H4 (cell line): ENCODE measurements around the gene RNF157. TPM values are rescaled to one million over a fixed set of nuclear protein-coding genes. Genes with fewer than 3 reads are reported as not detected.
A peak's percentile ranks its signal among the peaks of the same experiment; 100 is the strongest.

Source experiments
- DNase-seq: peaks from one replicate; pipeline ENCODE4 v3.0.0-alpha.2; 2015; ENCODE audit warnings: low spot score
- total RNA-seq: library from RNA; depleted of rRNA; stranded (reverse); fragments of >200 nt; shearing (Covaris generic); gene quantifications from 2 replicates; pipeline ENCODE4 v1.2.3, GENCODE V29; 2014

The RNF157 gene
- total RNA-seq, 1 experiment from 2014 or later, result 7.8 TPM

- no peak for DNase-seq
These were observed 116.3 kb downstream of the RNF157 start for GRCh38 chr17:76123749-76124581.

DNA sequence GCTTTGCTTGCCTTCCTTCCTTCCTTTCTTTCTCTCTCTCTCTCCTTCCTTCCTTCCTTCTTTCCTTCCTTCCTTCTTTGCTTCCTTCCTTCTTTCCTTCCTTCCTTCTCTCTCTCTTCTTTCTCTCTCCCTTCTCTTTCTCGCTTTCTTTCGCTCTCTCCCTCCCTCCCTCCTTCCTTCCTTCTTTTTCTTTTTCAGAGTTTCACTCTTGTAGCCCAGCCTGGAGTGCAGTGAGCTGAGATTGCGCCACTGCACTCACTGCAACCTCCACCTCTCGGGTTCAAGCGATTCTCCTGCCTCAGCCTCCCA lies 117.1 kb downstream of the RNF157 start:
- no peak for DNase-seq

DNA sequence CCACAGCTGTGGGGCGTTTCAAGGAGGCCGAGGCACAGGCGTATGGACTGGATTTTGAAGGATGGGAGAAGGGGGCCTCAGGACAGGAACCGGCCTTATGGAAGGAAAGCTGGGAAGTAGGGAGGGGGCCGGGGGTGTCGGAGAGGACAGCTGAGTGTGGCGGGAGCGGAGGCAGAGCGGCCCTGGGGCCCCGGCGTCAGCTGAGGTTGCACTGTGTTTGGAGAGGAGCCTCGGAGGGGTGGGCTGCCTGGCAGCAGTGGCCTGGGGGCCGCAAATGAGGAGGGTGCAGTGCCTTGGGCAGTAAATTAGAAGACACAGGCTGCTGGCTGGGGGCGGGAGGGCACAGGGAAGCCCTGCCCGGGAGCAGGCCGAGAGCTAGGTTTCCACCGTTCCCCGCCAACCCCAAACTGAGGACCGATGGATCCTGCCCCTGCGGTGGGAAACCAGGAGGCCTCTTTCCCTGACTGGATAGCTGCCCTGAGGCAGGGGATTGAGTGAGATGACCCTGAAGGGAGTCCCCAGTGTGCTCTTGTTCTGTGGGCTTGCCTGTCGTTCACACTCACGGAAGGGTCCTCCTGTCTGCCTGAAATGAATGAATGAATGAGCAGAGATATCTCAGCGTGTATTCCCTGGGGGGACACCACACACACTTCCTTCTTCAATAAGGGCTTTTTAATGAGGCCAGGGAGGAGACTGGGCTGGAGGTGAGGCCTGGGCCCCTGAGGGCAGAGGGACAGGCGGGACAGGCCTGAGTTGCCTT lies 117.7 kb downstream of the RNF157 start:
- no peak for DNase-seq

DNA sequence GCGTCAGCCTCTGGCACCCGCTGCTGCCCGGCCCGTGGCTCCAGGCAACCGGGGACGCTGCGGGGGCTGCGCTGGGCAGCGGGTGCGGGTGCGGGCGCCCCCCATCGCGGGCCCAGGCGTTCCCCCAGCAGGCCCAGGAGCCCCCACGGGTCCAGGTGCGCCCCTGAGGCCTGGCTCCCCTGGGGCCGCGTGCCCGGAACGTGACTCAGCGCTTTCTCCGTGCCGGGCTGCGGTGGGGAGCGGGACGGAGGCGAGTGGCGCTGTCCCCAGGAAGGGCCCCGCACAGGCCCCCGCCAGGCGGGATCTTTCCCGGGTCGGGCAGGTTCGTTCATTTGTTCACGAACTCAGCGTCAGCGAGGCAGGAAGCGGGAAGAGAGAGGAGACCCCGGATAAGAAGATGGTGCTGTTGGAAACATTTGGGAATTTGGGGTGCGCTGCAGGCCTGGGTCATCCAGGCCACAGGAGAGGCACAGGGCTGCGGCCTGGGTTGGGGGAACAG lies 118.3 kb downstream of the RNF157 start:
- DNase-seq, result no peak

DNA sequence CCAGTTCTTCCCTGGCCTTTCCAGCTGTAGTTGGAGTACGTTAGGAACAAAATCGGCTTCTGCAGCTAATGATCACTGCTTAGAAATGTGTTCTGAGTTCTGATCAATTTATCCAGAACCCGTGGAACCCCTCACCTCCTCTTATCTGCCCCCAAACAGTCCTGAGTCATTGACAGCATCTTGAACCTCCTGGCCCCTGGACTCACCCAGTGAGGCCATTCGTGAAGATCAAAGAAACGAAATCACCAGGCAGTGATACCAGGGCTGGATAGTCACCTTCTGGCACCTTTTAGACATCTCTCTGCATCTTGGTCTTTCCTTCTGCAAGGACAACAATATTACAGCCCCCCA lies 119.7 kb downstream of the RNF157 start:
- DNase-seq, result no peak

- DNase-seq, result no peak
These were observed 120.6 kb downstream of the RNF157 start for GRCh38 chr17:76119409-76120371.

DNA sequence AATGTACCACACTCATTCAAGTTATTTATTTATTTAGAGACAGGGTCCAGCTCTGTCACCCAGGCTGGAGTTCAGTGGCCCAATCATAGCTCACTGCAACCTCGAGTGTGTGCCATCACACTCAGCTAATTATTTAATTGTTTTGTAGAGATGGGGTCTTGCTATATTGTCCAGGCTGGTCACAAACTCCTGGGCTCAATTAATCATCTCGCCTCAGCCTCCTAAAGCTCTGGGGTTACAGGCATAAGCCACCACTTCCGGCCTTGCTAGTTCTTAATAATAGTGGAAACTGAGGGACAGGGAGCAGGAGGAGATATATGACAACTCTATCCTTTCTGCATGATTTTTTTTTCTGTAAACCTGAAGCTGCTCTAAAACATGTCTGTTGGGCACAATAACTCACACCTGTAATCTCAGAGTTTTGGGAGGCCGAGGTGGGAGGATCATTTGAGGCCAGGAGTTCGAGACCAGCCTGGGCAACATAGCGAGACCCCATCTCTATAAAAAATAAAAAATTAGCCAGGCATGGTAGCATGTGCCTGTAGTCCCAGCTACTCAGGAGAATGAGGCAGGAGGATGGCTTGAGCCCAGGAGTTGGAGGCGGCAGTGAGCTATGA lies 125.0 kb downstream of the RNF157 start:
- DNase-seq, result no peak

GRCh38 chr17:76111956-76112355 lies 128.3 kb downstream of the RNF157 start:
- DNase-seq, result no peak

DNA sequence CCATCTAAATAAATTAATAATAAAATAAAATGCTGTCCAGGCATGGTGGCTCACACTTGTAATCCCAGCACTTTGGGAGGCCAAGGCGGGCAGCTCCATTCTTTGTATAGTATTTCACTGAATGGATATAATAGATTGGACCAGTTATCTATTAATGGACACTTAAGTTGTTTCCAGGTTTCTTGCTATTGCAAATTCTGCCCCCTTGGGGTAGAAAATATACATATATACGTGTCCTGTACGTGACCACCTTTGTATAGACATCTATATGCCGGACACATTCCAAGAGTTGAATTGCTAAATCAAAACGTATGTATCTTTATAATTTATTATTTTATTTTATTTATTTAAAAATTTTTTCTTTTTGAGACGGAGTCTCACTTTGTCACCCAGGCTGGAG lies 132.8 kb downstream of the RNF157 start:
- DNase-seq, result no peak

GRCh38 chr17:76106703-76107102 lies 133.6 kb downstream of the RNF157 start:
- no peak for DNase-seq

DNA sequence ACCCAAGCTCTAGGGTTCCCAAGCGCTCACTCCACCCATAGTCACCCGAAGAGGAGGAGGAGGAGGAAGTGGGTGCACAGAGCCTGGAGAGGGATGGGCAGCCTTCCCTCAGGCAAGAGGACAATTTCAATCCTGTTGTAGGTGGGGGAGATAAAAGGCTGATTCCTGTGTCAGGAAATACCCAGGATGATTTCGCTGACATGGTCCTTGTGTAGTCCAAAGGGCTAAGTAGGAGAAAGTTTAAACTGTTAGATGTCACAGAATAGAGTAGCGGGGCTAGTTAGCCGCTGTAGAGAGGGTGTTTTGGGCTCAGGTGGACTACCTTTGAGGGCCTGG lies 135.4 kb downstream of the RNF157 start:
- DNase-seq, result no peak

DNA sequence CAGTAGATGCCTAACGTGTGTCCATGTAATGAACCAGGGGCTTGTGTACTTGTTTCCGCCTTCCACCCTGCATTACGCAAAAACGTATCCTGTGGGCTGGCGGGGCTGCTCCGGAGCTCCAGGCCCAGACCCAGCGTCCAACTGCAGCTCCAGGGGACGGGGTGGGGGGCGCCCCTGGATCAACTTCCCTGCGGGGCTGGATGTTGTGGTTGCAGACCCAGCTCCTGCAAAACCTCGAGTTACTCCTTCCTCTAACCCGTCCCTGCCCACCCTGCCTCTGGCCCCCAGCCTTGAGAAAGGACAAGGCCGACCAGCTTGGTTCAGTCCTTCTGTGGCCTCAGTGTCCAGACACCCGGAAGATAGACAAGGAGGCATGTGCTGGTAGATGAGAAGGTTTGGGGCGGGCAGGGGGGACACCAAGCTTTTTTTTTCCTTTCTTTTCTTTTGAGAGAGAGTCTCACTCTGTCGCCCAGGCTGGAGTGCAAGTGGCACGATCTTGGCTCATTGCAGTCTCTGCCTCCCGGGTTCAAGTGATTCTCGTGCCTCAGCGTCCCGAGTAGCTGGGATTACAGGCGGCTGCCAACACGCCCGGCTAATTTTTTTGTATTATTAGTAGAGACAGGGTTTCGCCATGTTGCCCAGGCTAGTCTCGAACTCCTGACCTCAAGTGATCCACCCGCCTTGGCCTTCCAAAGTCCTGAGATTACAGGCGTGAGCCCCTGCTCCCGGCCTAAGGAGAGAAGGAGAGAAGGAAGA lies 136.0 kb downstream of the RNF157 start:
- no peak for DNase-seq

DNA sequence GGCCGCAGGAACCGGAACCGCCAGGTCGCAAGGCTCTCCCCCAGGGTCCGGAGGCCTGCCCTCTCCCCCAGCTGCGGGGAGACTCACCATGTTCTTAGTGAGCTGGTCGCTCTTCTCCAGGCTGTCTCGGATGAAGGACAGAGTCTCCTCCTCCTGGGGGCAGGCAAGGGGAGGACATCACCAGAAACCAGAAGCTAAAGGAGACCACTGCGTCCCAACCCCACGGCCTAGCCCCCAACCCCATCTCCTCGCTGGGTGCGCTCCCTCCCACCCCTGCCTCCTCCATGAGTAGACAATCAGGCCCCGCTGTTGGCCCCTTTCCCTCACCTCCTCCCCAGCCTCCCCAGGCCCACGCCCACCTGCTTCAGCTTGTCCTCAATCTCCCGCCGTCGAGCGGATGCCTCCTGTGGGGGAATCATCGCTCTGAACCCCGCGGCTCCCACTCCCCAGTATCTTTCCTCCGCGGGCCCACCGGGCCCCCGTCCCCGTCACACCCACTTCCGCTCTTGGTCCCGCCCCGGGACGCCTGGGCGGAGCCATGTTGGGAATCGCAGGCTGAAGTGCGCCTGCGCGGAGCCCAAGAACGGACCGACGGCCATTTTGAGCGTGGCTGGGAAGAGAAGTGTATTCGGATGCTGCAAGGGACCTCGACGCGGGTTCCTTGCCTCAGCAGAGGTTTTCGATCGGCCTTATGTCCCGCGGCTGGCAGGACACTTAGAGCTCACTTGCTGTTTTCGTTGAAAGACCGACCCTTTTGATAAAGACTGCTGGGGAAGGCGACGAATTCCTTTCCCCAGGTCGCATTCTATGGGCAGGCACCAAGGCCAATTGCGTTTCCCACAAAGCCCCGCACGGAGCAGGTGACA lies 136.8 kb downstream of the RNF157 start, which contains the start of gene EXOC7:
EXOC7 (minus strand) TSS at position 514 of the 866 bp plus-strand sequence; CDS start at position 419, 95 bp downstream.
- DNase-seq, result peak; percentile 91

DNA sequence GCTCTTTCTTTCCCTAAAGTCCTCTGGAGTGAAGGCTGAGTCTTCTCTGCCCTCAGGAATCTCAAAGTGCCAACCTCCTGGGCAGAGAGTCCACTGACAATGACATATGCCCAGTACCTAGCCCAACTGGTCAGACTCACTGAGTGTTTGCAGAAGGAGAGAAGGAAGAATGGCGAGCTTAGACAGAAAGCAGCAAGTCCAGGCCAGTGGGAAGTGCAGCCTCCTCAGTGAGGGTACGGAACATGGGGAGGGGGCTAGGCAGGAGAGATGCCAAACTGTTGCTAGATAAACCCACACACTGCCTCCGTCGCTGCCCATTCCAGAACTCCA lies 137.4 kb downstream of the RNF157 start:
- DNase-seq, result no peak

GRCh38 chr17:76097716-76098295 lies 142.5 kb downstream of the RNF157 start:
- no peak for DNase-seq

DNA sequence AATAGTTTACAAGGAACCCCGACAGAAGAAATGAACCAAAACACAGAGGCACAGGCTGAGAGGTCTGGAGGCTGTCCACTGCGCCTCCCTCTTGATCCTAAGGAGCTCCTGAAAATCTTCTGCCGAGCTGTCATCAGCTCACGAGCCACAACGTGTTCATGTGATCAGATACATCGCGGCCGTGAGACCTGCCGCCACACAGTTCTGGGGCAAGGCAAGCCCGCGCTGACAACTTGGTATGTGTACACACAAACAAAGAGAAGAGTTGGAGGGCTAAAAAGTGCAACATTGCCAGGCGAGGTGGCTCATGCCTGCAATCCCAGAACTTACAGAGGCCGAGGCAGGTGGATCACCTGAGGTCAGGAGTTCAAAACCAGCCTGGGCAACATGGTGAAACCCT lies 144.3 kb downstream of the RNF157 start:
- no peak for DNase-seq

GRCh38 chr17:76094046-76094445 lies 146.2 kb downstream of the RNF157 start:
- no peak for DNase-seq

GRCh38 chr17:76092526-76093413 lies 147.5 kb downstream of the RNF157 start:
- DNase-seq, result peak; percentile 6
